CD4-positive, CD25-positive, alpha-beta regulatory T cell (primary cell): ENCODE results near the gene AGXT. TPM values are rescaled to one million over a fixed set of nuclear protein-coding genes. Genes with fewer than 3 reads are reported as not detected.

ENCODE experiments used
- ATAC-seq, 2 donors: fragments of 150-1000 bp; cut with Tn5 transposase; one replicate each; pipeline ENCODE4 v1.10.0; 2021; ENCODE audit warnings: low read depth in 2 of 2, moderate number of reproducible peaks in 2 of 2, moderate library complexity in 1 of 2
- DNase-seq, 3 donors: peaks; one replicate each; pipeline versions ENCODE4 v3.0.0 to v3.0.0-alpha.2; 2012 to 2022; ENCODE audit warnings: mixed read lengths in 1 of 3
- H3K27ac ChIP-seq: one replicate; pipeline ENCODE4 v1.7.0; 2013; ENCODE audit warnings: mild to moderate bottlenecking, low read length; ENCODE audit not compliant: insufficient read depth, poor library complexity, severe bottlenecking
- H3K27me3 ChIP-seq: one replicate; pipeline ENCODE4 v1.7.0; 2013; ENCODE audit warnings: low read length; ENCODE audit not compliant: control insufficient read depth, insufficient read depth
- H3K36me3 ChIP-seq: one replicate; pipeline ENCODE4 v1.7.0; 2013; ENCODE audit warnings: mild to moderate bottlenecking, low read length, moderate library complexity; ENCODE audit not compliant: control insufficient read depth, insufficient read depth
- H3K4me1 ChIP-seq: 2 replicates; pipeline ENCODE4 v1.7.0; 2013; ENCODE audit warnings: mild to moderate bottlenecking, low read length; ENCODE audit not compliant: insufficient read depth, control insufficient read depth, poor library complexity, severe bottlenecking
- H3K4me3 ChIP-seq: one replicate; pipeline ENCODE4 v1.7.0; 2013; ENCODE audit warnings: low read depth, mild to moderate bottlenecking, low read length, moderate library complexity
- H3K9me3 ChIP-seq, 2 experiments: 1 replicate in 1 of 2; 2 replicates in 1 of 2; pipeline ENCODE4 v1.7.0; 2013; ENCODE audit warnings: low read length in 2 of 2, mild to moderate bottlenecking in 1 of 2, moderate library complexity in 1 of 2; ENCODE audit not compliant: control insufficient read depth in 2 of 2
- H3K27ac Mint-ChIP-seq, 3 donors: one replicate each; pipeline ENCODE4 v1.8.0; 2020 to 2022; ENCODE audit warnings: mild to moderate bottlenecking in 3 of 3, mixed read lengths in 3 of 3, moderate library complexity in 2 of 3
- H3K27me3 Mint-ChIP-seq: one replicate; pipeline ENCODE4 v1.8.0; 2022; ENCODE audit warnings: mild to moderate bottlenecking, mixed read lengths
- H3K36me3 Mint-ChIP-seq: one replicate; pipeline ENCODE4 v1.8.0; 2020; ENCODE audit warnings: mixed read lengths
- H3K4me1 Mint-ChIP-seq, 4 donors: one replicate each; pipeline ENCODE4 v1.8.0; 2020 to 2022; ENCODE audit warnings: mixed read lengths in 4 of 4, mild to moderate bottlenecking in 1 of 4
- H3K4me3 Mint-ChIP-seq, 4 donors: one replicate each; pipeline ENCODE4 v1.8.0; 2020 to 2022; ENCODE audit warnings: mild to moderate bottlenecking in 4 of 4, mixed read lengths in 4 of 4, moderate library complexity in 3 of 4
- H3K9me3 Mint-ChIP-seq, 7 donors: one replicate each; pipeline ENCODE4 v1.8.0; 2020 to 2022; ENCODE audit warnings: mixed read lengths in 7 of 7, mild to moderate bottlenecking in 3 of 7, moderate library complexity in 2 of 7
- polyA plus RNA-seq, 4 donors: library from polyadenylated mRNA; unstranded; fragments of 300-500 nt; fragmentation: Illumina TruSeq; gene quantifications; one replicate each; pipeline ENCODE4 v1.2.3, GENCODE V29; 2021
- total RNA-seq: library from RNA; stranded (reverse); gene quantifications from one replicate; pipeline ENCODE4 v1.2.3, GENCODE V29; 2022

Gene AGXT
- total and polyA plus RNA-seq, 5 donors from 2014 or later = not detected

- Mint-ChIP-seq H3K4me3 (no peak overlapping the region), H3K4me1 (peaks cover 0 to 4% (median 0%) of the 10 kb centered on the region in 4 donors), H3K27me3 (peaks cover 7% of the 10 kb centered on the region), H3K27ac (no peak overlapping the region), H3K36me3 (no peaks in the 10 kb centered on the region), H3K9me3 (no peaks in the 10 kb centered on the region)
- no peak overlapping the region for H3K27ac ChIP-seq
- no peaks in the 10 kb centered on the region for H3K9me3 ChIP-seq
- no peaks in the 10 kb centered on the region for H3K36me3 ChIP-seq
- ATAC-seq (peak in 1 of 2 donors; percentile 53), DNase-seq (peak in 1 of 3 donors; percentile 7)
- H3K4me3 ChIP-seq = no peak overlapping the region
- no peaks in the 10 kb centered on the region for H3K4me1 ChIP-seq
- H3K27me3 ChIP-seq = no peaks in the 10 kb centered on the region
Observed at GRCh38 chr2:240881913-240882312, 13.3 kb downstream of the AGXT start.

- Mint-ChIP-seq H3K27me3 (peaks cover 7% of the 10 kb centered on the region), H3K4me1 (peaks cover 0 to 4% (median 0%) of the 10 kb centered on the region in 4 donors), H3K27ac (no peak overlapping the region), H3K4me3 (no peak overlapping the region), H3K9me3 (no peaks in the 10 kb centered on the region), H3K36me3 (no peaks in the 10 kb centered on the region)
- ATAC-seq = no peak
- no peaks in the 10 kb centered on the region for H3K36me3 ChIP-seq
- H3K9me3 ChIP-seq = no peaks in the 10 kb centered on the region
- H3K4me1 ChIP-seq = no peaks in the 10 kb centered on the region
- no peaks in the 10 kb centered on the region for H3K27me3 ChIP-seq
- DNase-seq = no peak
- H3K27ac ChIP-seq = no peak overlapping the region
- H3K4me3 ChIP-seq = no peak overlapping the region
Observed at GRCh38 chr2:240884221-240884620, 15.6 kb downstream of the AGXT start.

DNA sequence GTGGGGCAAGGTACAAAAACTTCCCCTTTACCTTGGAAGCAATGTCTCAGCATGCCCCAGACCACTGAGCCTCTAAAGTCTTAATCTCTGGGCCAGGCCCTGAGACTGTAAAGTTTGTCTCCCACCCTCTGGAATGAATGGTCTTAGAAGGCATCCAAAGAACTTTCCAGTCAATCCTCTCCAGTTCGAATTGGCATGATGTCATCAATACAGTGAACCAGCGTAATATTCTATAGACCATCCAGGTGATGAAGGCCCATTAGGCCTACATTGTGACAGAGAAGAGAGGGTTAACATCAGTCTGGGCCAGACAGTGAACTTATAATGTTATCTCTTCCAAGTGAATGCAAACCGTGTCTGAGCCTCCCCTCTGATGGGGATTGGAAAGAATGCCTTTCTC, 16.1 kb downstream of the AGXT start:
- H3K36me3 ChIP-seq = no peaks in the 10 kb centered on the region
- no peak overlapping the region for H3K27ac ChIP-seq
- H3K4me1 ChIP-seq = no peaks in the 10 kb centered on the region
- H3K27me3 ChIP-seq = no peaks in the 10 kb centered on the region
- Mint-ChIP-seq H3K4me1 (peaks cover 0 to 4% (median 0%) of the 10 kb centered on the region in 4 donors), H3K9me3 (no peaks in the 10 kb centered on the region), H3K4me3 (no peak overlapping the region), H3K27ac (no peak overlapping the region), H3K36me3 (no peaks in the 10 kb centered on the region), H3K27me3 (peaks cover 7% of the 10 kb centered on the region)
- H3K4me3 ChIP-seq = no peak overlapping the region
- no peak for DNase-seq
- no peak for ATAC-seq
- H3K9me3 ChIP-seq = no peaks in the 10 kb centered on the region

GRCh38 chr2:240885566-240885965, 16.9 kb downstream of the AGXT start:
- Mint-ChIP-seq H3K27ac (no peak overlapping the region), H3K9me3 (no peaks in the 10 kb centered on the region), H3K27me3 (peaks cover 7% of the 10 kb centered on the region), H3K4me3 (no peak overlapping the region), H3K4me1 (peaks cover 0 to 4% (median 0%) of the 10 kb centered on the region in 4 donors), H3K36me3 (no peaks in the 10 kb centered on the region)
- no peaks in the 10 kb centered on the region for H3K9me3 ChIP-seq
- H3K4me3 ChIP-seq = no peak overlapping the region
- DNase-seq (no peak), ATAC-seq (no peak)
- no peaks in the 10 kb centered on the region for H3K36me3 ChIP-seq
- no peaks in the 10 kb centered on the region for H3K4me1 ChIP-seq
- no peaks in the 10 kb centered on the region for H3K27me3 ChIP-seq
- H3K27ac ChIP-seq = no peak overlapping the region

DNA sequence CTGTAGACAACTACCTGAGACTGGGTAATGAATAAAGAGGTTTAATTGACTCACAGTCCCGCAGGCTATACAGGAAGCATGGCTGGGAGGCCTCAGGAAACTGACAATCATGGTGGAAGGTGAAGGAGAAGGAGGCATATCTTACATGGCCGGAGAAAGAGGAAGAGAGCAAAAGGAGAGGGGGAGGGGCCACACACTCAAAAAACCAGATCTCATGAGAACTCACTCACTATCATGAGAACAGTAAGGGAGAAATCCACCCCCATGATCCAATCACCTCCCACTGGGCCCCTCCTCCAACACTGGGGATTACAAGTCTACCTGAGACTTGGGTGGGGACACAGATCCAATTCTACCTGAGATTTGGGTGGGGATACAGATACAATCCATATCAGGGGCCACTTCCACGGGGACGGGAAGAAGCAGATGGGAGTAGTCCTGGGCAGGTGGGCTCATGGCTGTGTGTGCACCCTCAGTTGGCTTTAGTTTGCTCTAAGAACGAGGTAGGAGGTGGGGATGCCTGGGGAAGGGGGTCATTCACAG, 17.5 kb downstream of the AGXT start:
- H3K9me3 Mint-ChIP-seq = no peaks in the 10 kb centered on the region
- H3K27ac Mint-ChIP-seq = no peak overlapping the region
- no peak overlapping the region for H3K4me3 Mint-ChIP-seq
- DNase-seq = no peak
- peaks cover 0 to 4% (median 0%) of the 10 kb centered on the region in 4 donors for H3K4me1 Mint-ChIP-seq
- Histone ChIP-seq H3K27ac (no peak overlapping the region), H3K4me3 (no peak overlapping the region), H3K9me3 (no peaks in the 10 kb centered on the region), H3K36me3 (no peaks in the 10 kb centered on the region), H3K27me3 (no peaks in the 10 kb centered on the region), H3K4me1 (no peaks in the 10 kb centered on the region)
- H3K36me3 Mint-ChIP-seq = no peaks in the 10 kb centered on the region
- ATAC-seq = no peak
- peaks cover 7% of the 10 kb centered on the region for H3K27me3 Mint-ChIP-seq

DNA sequence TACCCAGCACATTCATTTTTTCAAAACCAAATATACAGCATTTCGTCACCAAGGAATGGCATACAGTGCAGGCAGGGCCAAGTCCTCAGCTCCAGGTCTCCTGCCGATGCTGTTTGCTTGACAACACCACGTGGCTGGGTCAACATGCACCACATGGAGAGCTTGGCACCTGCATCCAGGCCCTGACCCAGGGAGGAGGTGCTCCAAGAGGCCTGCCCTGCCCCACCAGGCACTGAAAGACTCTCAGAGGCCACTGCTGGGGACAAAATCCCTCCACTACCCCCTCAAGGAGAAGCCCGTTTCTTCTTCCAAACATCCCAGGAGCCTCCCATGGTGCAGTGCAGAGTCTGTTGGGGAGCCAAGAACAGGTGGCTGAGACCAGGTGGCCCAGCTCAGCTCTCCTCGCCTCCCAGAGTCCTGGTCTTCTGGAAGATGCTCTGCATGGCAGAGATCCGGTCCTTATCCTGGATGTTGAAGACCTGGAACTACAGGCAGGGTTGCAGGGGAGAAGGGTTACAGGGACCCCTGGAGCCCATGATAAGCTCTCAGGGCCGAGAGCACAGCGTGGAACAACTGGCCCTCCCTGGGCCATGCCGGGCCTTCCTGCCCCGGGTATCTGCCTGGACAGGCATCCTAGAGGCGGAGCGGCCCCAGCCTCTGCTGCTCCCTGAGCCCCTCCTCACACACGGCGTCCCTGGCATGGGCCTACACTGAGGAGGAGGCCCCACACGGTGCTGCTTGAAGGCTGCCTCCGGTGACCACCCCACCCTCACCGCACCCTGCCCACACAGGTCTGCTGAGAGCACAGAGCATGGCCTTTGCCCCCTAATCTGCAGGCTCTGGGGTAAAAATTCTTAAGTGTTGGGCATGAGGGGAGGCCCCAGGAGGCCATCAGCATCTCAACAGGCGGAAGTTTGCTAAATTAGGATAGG, 18.3 kb downstream of the AGXT start:
- no peaks in the 10 kb centered on the region for H3K36me3 Mint-ChIP-seq
- H3K9me3 Mint-ChIP-seq = no peaks in the 10 kb centered on the region
- no peak for ATAC-seq
- DNase-seq = no peak
- Histone ChIP-seq H3K4me1 (no peaks in the 10 kb centered on the region), H3K4me3 (no peak overlapping the region), H3K27ac (no peak overlapping the region), H3K9me3 (no peaks in the 10 kb centered on the region), H3K36me3 (no peaks in the 10 kb centered on the region), H3K27me3 (no peaks in the 10 kb centered on the region)
- H3K4me3 Mint-ChIP-seq = no peak overlapping the region
- H3K27ac Mint-ChIP-seq = no peak overlapping the region
- peaks cover 0 to 1% (median 0%) of the 10 kb centered on the region in 4 donors for H3K4me1 Mint-ChIP-seq
- peaks cover 7% of the 10 kb centered on the region for H3K27me3 Mint-ChIP-seq

GRCh38 chr2:240887631-240888030, 19.0 kb downstream of the AGXT start:
- H3K36me3 ChIP-seq = no peaks in the 10 kb centered on the region
- H3K9me3 ChIP-seq = no peaks in the 10 kb centered on the region
- Mint-ChIP-seq H3K27ac (no peak overlapping the region), H3K4me1 (no peaks in the 10 kb centered on the region), H3K4me3 (no peak overlapping the region), H3K9me3 (no peaks in the 10 kb centered on the region), H3K27me3 (peaks cover 7% of the 10 kb centered on the region), H3K36me3 (no peaks in the 10 kb centered on the region)
- H3K27ac ChIP-seq = no peak overlapping the region
- DNase-seq (no peak), ATAC-seq (no peak)
- H3K4me1 ChIP-seq = no peaks in the 10 kb centered on the region
- no peak overlapping the region for H3K4me3 ChIP-seq
- no peaks in the 10 kb centered on the region for H3K27me3 ChIP-seq
